Mesothelial cell of epicardium (in vitro differentiated cells): ENCODE measurements around the gene AHNAK2. TPM values are rescaled to one million over a fixed set of nuclear protein-coding genes. Genes with fewer than 3 reads are reported as not detected.

Source experiments
- DNase-seq, 2 experiments: peaks; one replicate each; pipeline ENCODE4 v3.0.0; 2021; ENCODE audit warnings: low spot score in 2 of 2; ENCODE audit not compliant: unreplicated experiment in 2 of 2
- H3K27ac Mint-ChIP-seq: 2 replicates; pipeline ENCODE4 v1.8.0; 2021; ENCODE audit warnings: mixed read lengths
- H3K27me3 Mint-ChIP-seq: 2 replicates; pipeline ENCODE4 v1.8.0; 2021; ENCODE audit warnings: low read depth, mixed read lengths
- H3K36me3 Mint-ChIP-seq: 2 replicates; pipeline ENCODE4 v1.8.0; 2021; ENCODE audit warnings: mixed read lengths
- H3K4me1 Mint-ChIP-seq: 2 replicates; pipeline ENCODE4 v1.8.0; 2021; ENCODE audit warnings: mixed read lengths
- H3K4me3 Mint-ChIP-seq: 2 replicates; pipeline ENCODE4 v1.8.0; 2021; ENCODE audit warnings: mild to moderate bottlenecking, moderate library complexity, mixed read lengths
- H3K9me3 Mint-ChIP-seq: 2 replicates; pipeline ENCODE4 v1.8.0; 2021; ENCODE audit warnings: mixed read lengths
- CTCF ChIP-seq: fragments of 200-600 bp; sonication (generic); IDR thresholded peaks from one replicate; pipeline ENCODE4 v1.5.0; 2021; ENCODE audit warnings: antibody characterized with exemption; ENCODE audit not compliant: unreplicated experiment
- total RNA-seq: library from RNA; stranded (reverse); gene quantifications from 3 replicates; pipeline ENCODE4 v1.2.1, GENCODE V29; 2021

AHNAK2 gene
- total RNA-seq, 1 donor from 2014 or later, result 2.8 TPM

- no peak for TF ChIP-seq CTCF
- H3K4me1 Mint-ChIP-seq, result no peaks in the 10 kb centered on the region
- no peak overlapping the region for H3K27ac Mint-ChIP-seq
- H3K4me3 Mint-ChIP-seq, result no peak overlapping the region
- peaks cover 5% of the 10 kb centered on the region for H3K9me3 Mint-ChIP-seq
- H3K27me3 Mint-ChIP-seq, result no peaks in the 10 kb centered on the region
- DNase-seq, result no peak
- peaks cover 7% of the 10 kb centered on the region for H3K36me3 Mint-ChIP-seq
Observed at GRCh38 chr14:104999361-104999760, 21.2 kb upstream of the AHNAK2 start.

- Mint-ChIP-seq H3K27ac (no peak overlapping the region), H3K27me3 (no peaks in the 10 kb centered on the region), H3K4me3 (no peak overlapping the region), H3K36me3 (peaks cover 7% of the 10 kb centered on the region), H3K4me1 (no peaks in the 10 kb centered on the region), H3K9me3 (peaks cover 5% of the 10 kb centered on the region)
- no peak for TF ChIP-seq CTCF
- DNase-seq, result no peak
Observed at GRCh38 chr14:104998801-104999200, 20.6 kb upstream of the AHNAK2 start.

GRCh38 chr14:104996483-104996882, 18.3 kb upstream of the AHNAK2 start:
- Mint-ChIP-seq H3K9me3 (peaks cover 5% of the 10 kb centered on the region), H3K4me3 (no peak overlapping the region), H3K27ac (no peak overlapping the region), H3K4me1 (no peaks in the 10 kb centered on the region), H3K27me3 (no peaks in the 10 kb centered on the region), H3K36me3 (peaks cover 21% of the 10 kb centered on the region)
- no peak for DNase-seq
- TF ChIP-seq CTCF, result no peak

- no peaks in the 10 kb centered on the region for H3K27me3 Mint-ChIP-seq
- H3K4me1 Mint-ChIP-seq, result no peaks in the 10 kb centered on the region
- H3K4me3 Mint-ChIP-seq, result no peak overlapping the region
- no peak for DNase-seq
- H3K9me3 Mint-ChIP-seq, result peaks cover 5% of the 10 kb centered on the region
- H3K27ac Mint-ChIP-seq, result no peak overlapping the region
- peaks cover 21% of the 10 kb centered on the region for H3K36me3 Mint-ChIP-seq
- TF ChIP-seq CTCF, result no peak
Observed at GRCh38 chr14:104996032-104996431, 17.9 kb upstream of the AHNAK2 start.

GRCh38 chr14:104994978-104995377, 16.8 kb upstream of the AHNAK2 start:
- no peak for DNase-seq
- peaks cover 4% of the 10 kb centered on the region for H3K9me3 Mint-ChIP-seq
- H3K36me3 Mint-ChIP-seq, result peaks cover 20% of the 10 kb centered on the region
- no peaks in the 10 kb centered on the region for H3K27me3 Mint-ChIP-seq
- no peak overlapping the region for H3K27ac Mint-ChIP-seq
- H3K4me1 Mint-ChIP-seq, result no peaks in the 10 kb centered on the region
- TF ChIP-seq CTCF, result no peak
- H3K4me3 Mint-ChIP-seq, result no peak overlapping the region
